ENCODE measurements around the gene PITX3. TPM values are rescaled to one million over a fixed set of nuclear protein-coding genes. Genes with fewer than 3 reads are reported as not detected.
A peak's percentile ranks its signal among the peaks of the same experiment; 100 is the strongest.

PITX3 gene
- total RNA-seq, 1 experiment from 2014 or later: 1.9 TPM

- TF ChIP-seq ZFX (IDR thresholded peaks at IDR 0.05): peak; percentile 72; the same call in 1 of the 2 replicates
- no peak for TF ChIP-seq REST (IDR thresholded peaks at IDR 0.05; ENCODE audit: low read depth)
- no peak for TF ChIP-seq SRF (IDR thresholded peaks at IDR 0.05; ENCODE audit: low read depth)
- TF ChIP-seq EGR1 (IDR thresholded peaks at IDR 0.05; ENCODE audit: low read depth): no peak
- no peak for TF ChIP-seq MAX (IDR thresholded peaks at IDR 0.05)
Observed at GRCh38 chr10:102230861-102231356, 10.4 kb downstream of the PITX3 start (continued).

- no peaks in the 10 kb centered on the region; the same call in 1 of the 2 replicates for H3K79me2 ChIP-seq (ENCODE audit: insufficient read depth, low read length)
- no peaks in the 10 kb centered on the region for H3K36me3 ChIP-seq (ENCODE audit: control insufficient read depth in 1 of 2, insufficient read depth in 2 of 2, low read length in 2 of 2)
- peaks cover 19 to 45% of the 10 kb centered on the region in 2 experiments for H3K4me1 ChIP-seq (ENCODE audit: control insufficient read depth in 1 of 2, insufficient read depth in 2 of 2, low read length in 2 of 2)
- DNase-seq (ENCODE audit: low read depth, low spot score) (peak; percentile 91), ATAC-seq (peak; percentile 64)
- BruUV-seq (replicated peaks): no TSS peak
- H2AFZ ChIP-seq (ENCODE audit: low read depth, low read length, poor library complexity, severe bottlenecking): peak overlapping the region; percentile 63
- no peaks in the 10 kb centered on the region for H3K9me3 ChIP-seq (ENCODE audit: control insufficient read depth in 1 of 2, insufficient read depth in 1 of 2, low read depth in 1 of 2, low read length in 2 of 2)
- H3K27me3 ChIP-seq (ENCODE audit: insufficient read depth, low read length): no peaks in the 10 kb centered on the region
- H3K9me2 ChIP-seq (ENCODE audit: insufficient read depth): no peaks in the 10 kb centered on the region
- H3K9ac ChIP-seq (ENCODE audit: low read length): peak overlapping the region; percentile 71
- peak overlapping the region; percentile 75 for H3K27ac ChIP-seq (ENCODE audit: low read depth, low read length)
- ChIA-PET RAD21 (ENCODE audit: low non-redundant PET in 1 of 2, low total read pairs in 2 of 2, uncharacterized antibody in 2 of 2, unreplicated experiment in 2 of 2) (interaction anchor here (0.6 to 3.5 kb wide), 28 partner anchors 10 to 371 kb away, joined by 3 to 57 read pairs (median 4); partner anchors contain the start of genes GBF1 (in 2 of the 2), FBXL15 (in 1 of the 2), NFKB2 (in 1 of the 2) and PITX3 (in 1 of the 2)), POLR2A (interaction anchor here (0.6 to 3.5 kb wide), 15 partner anchors 11 to 273 kb away, joined by 3 to 28 read pairs (median 8); partner anchors contain the start of genes ACTR1A, FBXL15, GBF1 and NFKB2), CTCF (interaction anchor here (0.8 to 12.6 kb wide), 52 partner anchors 10 to 628 kb away, joined by 3 to 625 read pairs (median 8); partner anchors contain the start of genes ACTR1A, C10orf95, FBXL15 and GBF1)
- peak overlapping the region; percentile 63 to 82 for H3K4me3 ChIP-seq (replicated peaks in 1 of 2; ENCODE audit: low read depth in 1 of 2, low read length in 2 of 2)
- peak overlapping the region; percentile 97 for H3K4me2 ChIP-seq (ENCODE audit: low read length)
- no peaks in the 10 kb centered on the region for H4K20me1 ChIP-seq (ENCODE audit: insufficient read depth)
- intact Hi-C loops (cut with micrococcal nuclease): loop anchor here (1.0 to 5.0 kb wide), 8 partner anchors 117 to 353 kb away; partner anchors contain the start of gene NFKB2
- TF ChIP-seq ZNF274 (IDR thresholded peaks at IDR 0.05; ENCODE audit: low read depth, low read length) (no peak), MAX (IDR thresholded peaks at IDR 0.05) (no peak), JUND (IDR thresholded peaks at IDR 0.05) (no peak), POLR2A (IDR thresholded peaks at IDR 0.05; ENCODE audit: borderline replicate concordance, extremely low read depth, insufficient read depth, insufficient read length) (peak; percentile 31), TCF7L2 (IDR thresholded peaks at IDR 0.05; ENCODE audit: borderline replicate concordance, extremely low read depth, insufficient read depth, insufficient read length) (peak; percentile 72), RAD21 (IDR thresholded peaks at IDR 0.05; ENCODE audit: low read depth) (no peak), EZH2phosphoT487 (IDR thresholded peaks at IDR 0.05; ENCODE audit: borderline replicate concordance) (no peak), POLR2AphosphoS5 (IDR thresholded peaks at IDR 0.05; ENCODE audit: low read depth, low read length) (peak; percentile 74), CBX3 (IDR thresholded peaks at IDR 0.05; ENCODE audit: low read depth) (no peak), ZBTB33 (IDR thresholded peaks at IDR 0.05; ENCODE audit: extremely low read depth, insufficient replicate concordance, low read length) (peak; percentile 20), SIN3A (IDR thresholded peaks at IDR 0.05; ENCODE audit: low read depth) (no peak)
Observed at GRCh38 chr10:102230264-102230860, 10.9 kb downstream of the PITX3 start.

Measured in HCT116 (cell line).